ENCODE data around the gene PKIG. TPM values are rescaled to one million over a fixed set of nuclear protein-coding genes. Genes with fewer than 3 reads are reported as not detected.

PKIG gene
- total RNA-seq, 1 donor from 2014 or later, result 51.6 TPM

- Mint-ChIP-seq H3K36me3 (peaks cover 10% of the 10 kb centered on the region), H3K9me3 (no peaks in the 10 kb centered on the region), H3K27ac (peak overlapping the region; percentile 94), H3K4me3 (no peak overlapping the region), H3K27me3 (ENCODE audit: low read depth) (no peaks in the 10 kb centered on the region), H3K4me1 (peaks cover 34% of the 10 kb centered on the region)
- no peak for DNase-seq (ENCODE audit: low spot score in 2 of 2, unreplicated experiment in 2 of 2)
- TF ChIP-seq CTCF (IDR thresholded peaks at IDR 0.05; ENCODE audit: unreplicated experiment), result no peak
Measured at GRCh38 chr20:44600301-44600700, 17.9 kb downstream of the PKIG start.

GRCh38 chr20:44600758-44601201 lies 18.4 kb downstream of the PKIG start:
- peaks cover 34% of the 10 kb centered on the region for H3K4me1 Mint-ChIP-seq
- TF ChIP-seq CTCF (IDR thresholded peaks at IDR 0.05; ENCODE audit: unreplicated experiment), result no peak
- DNase-seq (ENCODE audit: low spot score in 2 of 2, unreplicated experiment in 2 of 2), result no peak
- peaks cover 10% of the 10 kb centered on the region for H3K36me3 Mint-ChIP-seq
- H3K4me3 Mint-ChIP-seq, result no peak overlapping the region
- H3K27ac Mint-ChIP-seq, result peak overlapping the region; percentile 94
- H3K9me3 Mint-ChIP-seq, result no peaks in the 10 kb centered on the region
- H3K27me3 Mint-ChIP-seq (ENCODE audit: low read depth), result no peaks in the 10 kb centered on the region

- H3K27ac Mint-ChIP-seq, result peak overlapping the region; percentile 94
- peaks cover 4% of the 10 kb centered on the region for H3K9me3 Mint-ChIP-seq
Measured at GRCh38 chr20:44601236-44601671, 18.9 kb downstream of the PKIG start.

GRCh38 chr20:44601801-44602204 lies 19.4 kb downstream of the PKIG start:
- DNase-seq (ENCODE audit: low spot score in 2 of 2, unreplicated experiment in 2 of 2), result no peak
- peak overlapping the region; percentile 94 for H3K27ac Mint-ChIP-seq
- H3K27me3 Mint-ChIP-seq (ENCODE audit: low read depth), result no peaks in the 10 kb centered on the region
- TF ChIP-seq CTCF (IDR thresholded peaks at IDR 0.05; ENCODE audit: unreplicated experiment), result no peak
- H3K9me3 Mint-ChIP-seq, result peaks cover 4% of the 10 kb centered on the region
- H3K36me3 Mint-ChIP-seq, result peaks cover 9% of the 10 kb centered on the region
- H3K4me3 Mint-ChIP-seq, result no peak overlapping the region
- H3K4me1 Mint-ChIP-seq, result peaks cover 34% of the 10 kb centered on the region

More at GRCh38 chr20:44601236-44601671, 18.9 kb downstream of the PKIG start:
- DNase-seq (ENCODE audit: low spot score in 2 of 2, unreplicated experiment in 2 of 2), result no peak
- H3K27me3 Mint-ChIP-seq (ENCODE audit: low read depth), result no peaks in the 10 kb centered on the region
- no peak for TF ChIP-seq CTCF (IDR thresholded peaks at IDR 0.05; ENCODE audit: unreplicated experiment)
- no peak overlapping the region for H3K4me3 Mint-ChIP-seq
- H3K36me3 Mint-ChIP-seq, result peaks cover 9% of the 10 kb centered on the region
- peaks cover 34% of the 10 kb centered on the region for H3K4me1 Mint-ChIP-seq

- no peak overlapping the region for H3K27ac Mint-ChIP-seq
- peaks cover 4% of the 10 kb centered on the region for H3K9me3 Mint-ChIP-seq
- no peak for DNase-seq (ENCODE audit: low spot score in 2 of 2, unreplicated experiment in 2 of 2)
- peaks cover 28% of the 10 kb centered on the region for H3K4me1 Mint-ChIP-seq
- H3K27me3 Mint-ChIP-seq (ENCODE audit: low read depth), result no peaks in the 10 kb centered on the region
- peaks cover 5% of the 10 kb centered on the region for H3K36me3 Mint-ChIP-seq
- no peak overlapping the region for H3K4me3 Mint-ChIP-seq
- TF ChIP-seq CTCF (IDR thresholded peaks at IDR 0.05; ENCODE audit: unreplicated experiment), result no peak
Measured at GRCh38 chr20:44603327-44603726, 20.9 kb downstream of the PKIG start.

All from mesothelial cell of epicardium (in vitro differentiated cells).